H1 (cell line): ENCODE results near the gene BUD13. TPM values are rescaled to one million over a fixed set of nuclear protein-coding genes. Genes with fewer than 3 reads are reported as not detected.

Experiments
- EP300 ChIP-seq, 2 experiments: IDR thresholded peaks; 1 replicate in 1 of 2; 2 replicates in 1 of 2; pipeline ENCODE4 v1.6.1; 2011 to 2012; ENCODE audit warnings: low read depth in 2 of 2, low read length in 2 of 2, mild to moderate bottlenecking in 2 of 2, borderline replicate concordance in 1 of 2, inconsistent platforms in 1 of 2, moderate library complexity in 1 of 2
- GABPA ChIP-seq: IDR thresholded peaks from 2 replicates; pipeline ENCODE4 v1.6.1; 2011; ENCODE audit warnings: mild to moderate bottlenecking, low read length, moderate library complexity, borderline replicate concordance; ENCODE audit not compliant: insufficient read depth
- SAP30 ChIP-seq: fragments of 300-600 bp; sonication (generic); IDR thresholded peaks from 2 replicates; pipeline ENCODE4 v1.7.1; 2012; ENCODE audit warnings: low read length, moderate library complexity, mild to moderate bottlenecking, inconsistent platforms; ENCODE audit not compliant: insufficient read depth, insufficient replicate concordance
- SRF ChIP-seq: IDR thresholded peaks from 2 replicates; pipeline ENCODE4 v1.6.1; 2011; ENCODE audit warnings: mild to moderate bottlenecking, low read depth, low read length, moderate library complexity
- TEAD4 ChIP-seq: IDR thresholded peaks from 2 replicates; pipeline ENCODE4 v1.6.1; 2012; ENCODE audit warnings: low read depth, low read length, inconsistent platforms, mixed read lengths
- USF2 ChIP-seq: IDR thresholded peaks from 2 replicates; pipeline ENCODE4 v1.6.1; 2011; ENCODE audit warnings: low read length, improper control_type of control experiment
- polyA plus RNA-seq, 7 experiments: library from polyadenylated mRNA; depleted of rRNA in 3 of 7; stranded (reverse) in 5 of 7; unstranded in 2 of 7; fragments of >200 nt in 5 of 7; fragments of 200-250 nt in 2 of 7; gene quantifications; 1 replicate in 5 of 7; 2 replicates in 1 of 7; 4 replicates in 1 of 7; pipeline versions ENCODE4 v1.2.1 to v1.2.3, GENCODE V29; 2011 to 2013; ENCODE audit warnings: missing spikeins in 2 of 7, mixed read lengths in 2 of 7
- total RNA-seq: library from RNA; stranded (reverse); fragmentation: NEBNext Ultra II Directional; extraction: Animal tissue kit (Norgen Biotek cat#: 25700); gene quantifications from 2 replicates; pipeline ENCODE4 v1.2.1, GENCODE V29; 2021

The BUD13 gene
- total and polyA plus RNA-seq, 2 of the 8 experiments (the other 6 are each of a cell fraction or from before 2014, with no cell fraction given): 24.8 to 27.2 TPM

GRCh38 chr11:116714902-116715301, 57.9 kb downstream of the BUD13 start (continued):
- no peak for TF ChIP-seq GABPA
- no peak for TF ChIP-seq USF2
- TF ChIP-seq TEAD4: no peak
- no peak for TF ChIP-seq SRF
- TF ChIP-seq EP300 (IDR thresholded peaks at IDR 0.05; ENCODE audit: borderline replicate concordance in 1 of 2, low read depth in 2 of 2, low read length in 2 of 2): no peak
- no peak for TF ChIP-seq SAP30
